ENCODE results near the gene LRRN2.

Gene LRRN2

GRCh38 chr1:204627436-204627835 lies 58.1 kb downstream of the LRRN2 start:
- no peak for TF ChIP-seq CTCF (IDR thresholded peaks at IDR 0.05; ENCODE audit: extremely low read depth, insufficient read depth, missing control alignments)
- DNase-seq (ENCODE audit: low spot score): no peak
- in situ Hi-C loops (cut with MboI; ENCODE audit: low pct_unique_long_range_greater_than_20kb, low sequenced_read_pairs, unreplicated experiment): no loop called here

GRCh38 chr1:204626381-204626780 lies 59.2 kb downstream of the LRRN2 start:
- in situ Hi-C loops (cut with MboI; ENCODE audit: low pct_unique_long_range_greater_than_20kb, low sequenced_read_pairs, unreplicated experiment): no loop called here
- no peak for DNase-seq (ENCODE audit: low spot score)
- no peak for TF ChIP-seq CTCF (IDR thresholded peaks at IDR 0.05; ENCODE audit: extremely low read depth, insufficient read depth, missing control alignments)

GRCh38 chr1:204624631-204625216 lies 60.8 kb downstream of the LRRN2 start:
- no peak for DNase-seq (ENCODE audit: low spot score)
- in situ Hi-C loops (cut with MboI; ENCODE audit: low pct_unique_long_range_greater_than_20kb, low sequenced_read_pairs, unreplicated experiment): no loop called here
- no peak for TF ChIP-seq CTCF (IDR thresholded peaks at IDR 0.05; ENCODE audit: extremely low read depth, insufficient read depth, missing control alignments)

- in situ Hi-C loops (cut with MboI; ENCODE audit: low pct_unique_long_range_greater_than_20kb, low sequenced_read_pairs, unreplicated experiment): no loop called here
- no peak for TF ChIP-seq CTCF (IDR thresholded peaks at IDR 0.05; ENCODE audit: extremely low read depth, insufficient read depth, missing control alignments)
- no peak for DNase-seq (ENCODE audit: low spot score)
Measured at GRCh38 chr1:204623894-204624361, 61.6 kb downstream of the LRRN2 start.

- TF ChIP-seq CTCF (IDR thresholded peaks at IDR 0.05; ENCODE audit: extremely low read depth, insufficient read depth, missing control alignments): no peak
- in situ Hi-C loops (cut with MboI; ENCODE audit: low pct_unique_long_range_greater_than_20kb, low sequenced_read_pairs, unreplicated experiment): no loop called here
- no peak for DNase-seq (ENCODE audit: low spot score)
Measured at GRCh38 chr1:204623365-204623893, 62.1 kb downstream of the LRRN2 start.

GRCh38 chr1:204621996-204622395 lies 63.5 kb downstream of the LRRN2 start:
- in situ Hi-C loops (cut with MboI; ENCODE audit: low pct_unique_long_range_greater_than_20kb, low sequenced_read_pairs, unreplicated experiment): no loop called here
- DNase-seq (ENCODE audit: low spot score): no peak
- no peak for TF ChIP-seq CTCF (IDR thresholded peaks at IDR 0.05; ENCODE audit: extremely low read depth, insufficient read depth, missing control alignments)
